Prostate gland (tissue), 2 donors: ENCODE results near the gene TLX2. TPM values are rescaled to one million over a fixed set of nuclear protein-coding genes. Genes with fewer than 3 reads are reported as not detected.

Experiments used
- DNase-seq: peaks from one replicate; pipeline ENCODE4 v3.0.0-alpha.2; 2019; ENCODE audit warnings: low spot score
- H3K27ac ChIP-seq, 2 donors: fragments of 200-600 bp; sonication (generic); 2 replicates each; pipeline ENCODE4 v1.5.1; 2017 to 2019
- H3K27me3 ChIP-seq: fragments of 200-600 bp; sonication (generic); replicated peaks from 2 replicates; pipeline ENCODE4 v1.5.1; 2019; ENCODE audit not compliant: insufficient read depth
- H3K36me3 ChIP-seq, 2 donors: fragments of 200-600 bp; sonication (generic); 1 replicate in 1 of 2; 2 replicates in 1 of 2; pipeline versions ENCODE4 v1.5.1 to v1.8.1; 2017 to 2019
- H3K4me1 ChIP-seq: fragments of 200-600 bp; sonication (generic); replicated peaks from 2 replicates; pipeline ENCODE4 v1.5.1; 2019
- H3K4me3 ChIP-seq, 2 donors: fragments of 200-600 bp; sonication (generic); 2 replicates each; pipeline ENCODE4 v1.5.1; 2017 to 2019
- H3K9me3 ChIP-seq: fragments of 200-600 bp; sonication (generic); 2 replicates; pipeline ENCODE4 v1.5.1; 2017
- POLR2A ChIP-seq: fragments of 450-650 bp; IDR thresholded peaks from one replicate; pipeline ENCODE4 v1.6.1; 2016; ENCODE audit warnings: antibody characterized with exemption, mild to moderate bottlenecking
- POLR2AphosphoS5 ChIP-seq: sonication (generic); formaldehyde crosslinking; IDR thresholded peaks from one replicate; pipeline ENCODE4 v1.6.1; 2017; ENCODE audit warnings: antibody characterized with exemption
- WGBS: methylation state at CpG from one replicate; pipeline ENCODE4 v1.1.5; 2018; 5-methylcytosine and 5-hydroxymethylcytosine counted together
- intact Hi-C: fragments of 100-400 bp; cut with DNase I; formaldehyde crosslinking; loops from one replicate; pipeline ENCODE4 v1.14.2; 2022
- total RNA-seq, 2 donors: library from RNA; depleted of rRNA; stranded (reverse); fragments of >200 nt; gene quantifications; one replicate each; pipeline ENCODE4 v1.1.0, GENCODE V29; 2016
- TF ChIP-seq, protein P1 (sequence below), 4 experiments: fragments of 200-600 bp in 2 of 4; fragments of 450-650 bp in 2 of 4; sonication (generic) in 2 of 4; IDR thresholded peaks; 1 replicate in 3 of 4; 2 replicates in 1 of 4; pipeline ENCODE4 v1.5.1; 2016 to 2019; ENCODE audit warnings: antibody characterized with exemption in 4 of 4, mild to moderate bottlenecking in 2 of 4, moderate library complexity in 2 of 4

The TLX2 gene
- total RNA-seq, 2 donors from 2014 or later: 0.97 TPM; not detected in 1

DNA sequence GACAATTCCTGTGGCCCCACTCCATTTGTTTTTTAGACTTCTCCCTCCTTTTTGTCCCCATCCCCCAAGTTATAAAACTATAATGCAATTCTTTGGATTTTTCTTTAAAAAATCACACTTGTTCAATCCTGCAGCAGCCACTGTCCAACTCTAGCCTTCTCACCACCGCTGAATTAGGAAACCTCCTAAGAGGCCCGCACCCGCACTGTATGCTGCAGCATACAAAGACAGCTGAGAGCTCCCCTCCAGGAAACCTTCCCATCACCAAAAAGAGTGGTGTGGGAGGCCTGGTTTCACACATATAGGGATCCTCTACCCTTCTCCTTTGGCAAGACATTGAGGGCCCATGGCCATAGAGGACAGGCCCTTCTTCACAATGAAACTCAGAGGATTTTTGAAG lies 9.7 kb upstream of the TLX2 start:
- Histone ChIP-seq H3K4me3 (no peak overlapping the region), H3K27me3 (peaks cover 9% of the 10 kb centered on the region), H3K27ac (no peak overlapping the region), H3K4me1 (peaks cover 12% of the 10 kb centered on the region), H3K9me3 (no peaks in the 10 kb centered on the region), H3K36me3 (peaks cover 0 to 12% of the 10 kb centered on the region in 2 donors)
- WGBS: 90% methylated on average over 3 of the region's 3 CpGs
- intact Hi-C loops: no loop called here
- DNase-seq: no peak
- TF ChIP-seq POLR2AphosphoS5 (no peak), POLR2A (no peak)
- TF ChIP-seq, protein P1, sequence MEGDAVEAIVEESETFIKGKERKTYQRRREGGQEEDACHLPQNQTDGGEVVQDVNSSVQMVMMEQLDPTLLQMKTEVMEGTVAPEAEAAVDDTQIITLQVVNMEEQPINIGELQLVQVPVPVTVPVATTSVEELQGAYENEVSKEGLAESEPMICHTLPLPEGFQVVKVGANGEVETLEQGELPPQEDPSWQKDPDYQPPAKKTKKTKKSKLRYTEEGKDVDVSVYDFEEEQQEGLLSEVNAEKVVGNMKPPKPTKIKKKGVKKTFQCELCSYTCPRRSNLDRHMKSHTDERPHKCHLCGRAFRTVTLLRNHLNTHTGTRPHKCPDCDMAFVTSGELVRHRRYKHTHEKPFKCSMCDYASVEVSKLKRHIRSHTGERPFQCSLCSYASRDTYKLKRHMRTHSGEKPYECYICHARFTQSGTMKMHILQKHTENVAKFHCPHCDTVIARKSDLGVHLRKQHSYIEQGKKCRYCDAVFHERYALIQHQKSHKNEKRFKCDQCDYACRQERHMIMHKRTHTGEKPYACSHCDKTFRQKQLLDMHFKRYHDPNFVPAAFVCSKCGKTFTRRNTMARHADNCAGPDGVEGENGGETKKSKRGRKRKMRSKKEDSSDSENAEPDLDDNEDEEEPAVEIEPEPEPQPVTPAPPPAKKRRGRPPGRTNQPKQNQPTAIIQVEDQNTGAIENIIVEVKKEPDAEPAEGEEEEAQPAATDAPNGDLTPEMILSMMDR (IDR thresholded peaks at IDR 0.05): no peak

DNA sequence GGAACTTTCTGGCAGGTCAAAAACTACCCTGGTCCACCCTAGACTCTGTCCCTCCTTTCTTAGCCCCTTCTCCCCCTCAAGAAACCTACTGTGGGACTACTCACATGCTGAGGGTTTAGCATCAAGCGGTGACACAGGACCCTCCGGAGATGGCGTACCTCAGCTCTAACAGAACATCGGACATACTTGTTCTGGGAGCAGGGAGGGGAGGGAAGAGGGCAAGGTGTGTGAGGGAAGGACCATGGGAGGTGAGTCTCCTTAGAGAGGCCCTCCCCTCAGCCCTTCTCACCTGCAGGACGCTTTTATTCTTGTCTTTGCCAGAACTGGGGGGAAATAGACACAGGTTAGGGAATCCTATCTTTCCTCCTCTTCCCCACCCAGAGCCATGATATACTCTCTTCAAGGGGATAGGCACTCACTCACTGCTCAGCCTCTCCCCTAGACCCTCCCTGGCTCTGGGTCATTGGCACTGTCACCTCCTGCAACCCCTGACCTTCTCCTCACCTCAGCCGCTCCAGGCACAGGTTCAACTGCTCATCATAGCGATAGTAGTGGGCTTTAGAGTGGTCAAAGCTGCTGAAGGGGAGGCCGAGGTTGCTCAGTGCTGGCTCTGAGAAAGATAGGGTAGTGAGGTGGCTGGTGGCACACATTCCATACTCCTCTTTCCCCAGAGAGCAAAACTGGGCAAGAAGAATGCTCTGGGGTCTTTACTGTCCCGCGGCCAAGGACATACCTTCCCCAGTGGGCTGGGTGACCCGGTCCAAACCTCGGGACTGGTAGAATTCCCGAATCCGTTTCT lies 8.6 kb upstream of the TLX2 start:
- TF ChIP-seq POLR2A (no peak), POLR2AphosphoS5 (no peak)
- TF ChIP-seq, protein P1 (IDR thresholded peaks at IDR 0.05): no peak
- no peak for DNase-seq
- Histone ChIP-seq H3K9me3 (no peaks in the 10 kb centered on the region), H3K4me1 (peaks cover 12% of the 10 kb centered on the region), H3K27me3 (peaks cover 4% of the 10 kb centered on the region), H3K4me3 (no peak overlapping the region), H3K36me3 (peaks cover 0 to 12% of the 10 kb centered on the region in 2 donors), H3K27ac (no peak overlapping the region)
- WGBS: 98% methylated on average over 14 of the region's 14 CpGs
- intact Hi-C loops: no loop called here

DNA sequence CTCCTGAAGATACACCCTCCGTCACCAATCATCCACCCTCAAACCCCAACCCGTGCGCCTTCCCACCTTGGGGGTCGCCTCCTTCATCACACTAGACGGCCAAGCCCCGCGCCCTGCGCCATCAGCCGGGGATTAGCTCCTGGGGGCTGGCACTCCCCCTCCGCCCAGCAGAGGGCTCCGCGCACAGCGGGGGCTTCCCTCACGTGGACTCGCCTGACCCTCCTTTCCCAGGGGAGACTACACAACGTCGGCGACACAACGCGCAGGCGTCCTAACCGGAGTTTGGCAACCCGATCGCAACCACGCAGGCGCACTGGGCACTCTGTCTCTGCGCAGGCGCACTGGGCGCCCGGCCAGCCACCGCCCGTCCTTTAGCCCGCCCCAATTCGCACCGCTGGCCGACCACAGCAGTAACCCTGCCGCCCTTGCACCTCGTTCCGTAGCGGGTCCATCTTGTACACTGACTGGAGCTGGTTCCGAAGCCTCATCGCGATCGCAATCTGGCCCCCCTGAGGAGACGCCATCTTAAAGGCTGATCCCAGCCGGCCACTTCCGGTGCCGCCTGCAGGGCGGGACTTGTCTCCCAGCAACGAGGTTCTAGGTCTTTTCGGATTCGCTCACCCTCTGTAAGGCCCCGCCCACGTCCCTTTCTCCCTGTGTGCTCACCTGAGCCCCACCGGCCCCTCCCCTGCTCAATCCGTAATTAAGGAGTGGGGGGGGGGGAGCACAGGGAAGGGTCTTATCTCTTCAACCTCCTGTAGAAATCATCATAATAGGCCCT lies 6.9 kb upstream of the TLX2 start, which contains the start of gene PCGF1:
PCGF1 (minus strand) TSS at position 551 of the 781 bp plus-strand sequence; CDS start at position 524, 27 bp downstream.
- peak; percentile 99 for DNase-seq
- H3K4me1 ChIP-seq: peaks cover 12% of the 10 kb centered on the region
- H3K9me3 ChIP-seq: no peaks in the 10 kb centered on the region
- peaks cover 7% of the 10 kb centered on the region for H3K27me3 ChIP-seq
- intact Hi-C loops: no loop called here
- peak within 1 kb of the TSS; percentile 82 for H3K4me3 ChIP-seq
- peak within 1 kb of the TSS; percentile 99 for H3K27ac ChIP-seq
- under 1% methylated on average over 51 of the region's 56 CpGs for WGBS
- TF ChIP-seq, protein P1 (IDR thresholded peaks at IDR 0.05): peak in 2 of 4 experiments; percentile 7 to 24
- peak; percentile 39 for TF ChIP-seq POLR2A
- peak; percentile 92 for TF ChIP-seq POLR2AphosphoS5
- H3K36me3 ChIP-seq: peaks cover 0 to 12% of the 10 kb centered on the region in 2 donors

DNA sequence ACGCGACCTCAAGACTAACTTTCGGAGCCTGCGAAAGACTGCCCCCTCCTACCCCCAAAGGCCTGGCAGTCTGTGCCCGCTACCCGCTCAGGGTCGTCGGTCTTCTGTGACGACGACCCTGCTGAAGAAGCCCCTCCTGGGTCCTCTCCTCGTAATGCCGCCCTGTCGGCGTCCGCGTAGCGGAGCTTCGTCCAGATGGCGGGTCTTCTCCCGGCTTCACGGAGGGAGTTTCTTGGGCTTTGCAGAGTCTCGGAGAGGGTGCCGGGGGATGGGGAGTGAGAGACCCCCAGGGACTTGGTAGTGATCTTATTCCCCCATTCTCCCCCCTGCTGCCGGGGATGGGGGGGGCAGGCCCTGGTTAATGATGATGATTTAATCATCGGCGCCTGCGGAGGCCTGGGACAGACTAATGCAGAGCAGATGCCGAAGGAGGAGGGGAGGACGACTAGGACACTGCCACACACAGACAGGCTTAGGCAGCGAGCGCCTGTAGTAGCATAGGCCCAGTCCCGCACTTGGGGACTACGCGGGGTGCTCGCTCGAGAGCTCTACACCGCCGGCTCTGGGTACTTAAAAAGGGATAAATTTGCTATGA lies 6.2 kb upstream of the TLX2 start:
- Histone ChIP-seq H3K36me3 (peaks cover 0 to 12% of the 10 kb centered on the region in 2 donors), H3K27ac (peak overlapping the region; percentile 99), H3K27me3 (peaks cover 11% of the 10 kb centered on the region), H3K9me3 (no peaks in the 10 kb centered on the region), H3K4me1 (peaks cover 12% of the 10 kb centered on the region), H3K4me3 (peak overlapping the region; percentile 82)
- no peak for DNase-seq
- intact Hi-C loops: no loop called here
- 11% methylated on average over 38 of the region's 38 CpGs for WGBS
- no peak for TF ChIP-seq POLR2A
- TF ChIP-seq POLR2AphosphoS5: no peak
- TF ChIP-seq, protein P1 (IDR thresholded peaks at IDR 0.05): no peak
